Measurements from ENCODE around the gene PRKN.

The PRKN gene

GRCh38 chr6:162727322-162728182 lies at the start of gene PRKN, which contains the start of gene PACRG:
PRKN (minus strand) TSS chr6:162727766.
PACRG (plus strand) TSS chr6:162727974.
- DNase-seq: peak; percentile 98

- DNase-seq: no peak
Measured at GRCh38 chr6:162777091-162777490, 49.5 kb upstream of the PRKN start.

GRCh38 chr6:162773996-162774395 lies 46.4 kb upstream of the PRKN start:
- no peak for DNase-seq

- no peak for DNase-seq
Measured at GRCh38 chr6:162772466-162772865, 44.9 kb upstream of the PRKN start.

GRCh38 chr6:162770955-162771354 lies 43.4 kb upstream of the PRKN start:
- DNase-seq: no peak

GRCh38 chr6:162770136-162770535 lies 42.6 kb upstream of the PRKN start:
- no peak for DNase-seq

GRCh38 chr6:162753775-162754174 lies 26.2 kb upstream of the PRKN start:
- no peak for DNase-seq

- no peak for DNase-seq
Measured at GRCh38 chr6:162751211-162751859, 23.8 kb upstream of the PRKN start.

- no peak for DNase-seq
Measured at GRCh38 chr6:162750776-162751175, 23.2 kb upstream of the PRKN start.

GRCh38 chr6:162736961-162737360 lies 9.4 kb upstream of the PRKN start:
- DNase-seq: no peak

- DNase-seq: peak; percentile 27
Measured at GRCh38 chr6:162733489-162733888, 5.9 kb upstream of the PRKN start.

GRCh38 chr6:162730502-162730901 lies 2.9 kb upstream of the PRKN start:
- no peak for DNase-seq

GRCh38 chr6:162728706-162729105 lies 1.1 kb upstream of the PRKN start:
- DNase-seq: no peak

GRCh38 chr6:162728197-162728596 lies 631 bp upstream of the PRKN start:
- no peak for DNase-seq

- no peak for DNase-seq
Measured at GRCh38 chr6:162726947-162727321, 632 bp downstream of the PRKN start.

GRCh38 chr6:162722633-162723032 lies 4.9 kb downstream of the PRKN start:
- DNase-seq: no peak

- no peak for DNase-seq
Measured at GRCh38 chr6:162722226-162722625, 5.3 kb downstream of the PRKN start.

GRCh38 chr6:162721404-162721687 lies 6.2 kb downstream of the PRKN start:
- DNase-seq: no peak

- DNase-seq: no peak
Measured at GRCh38 chr6:162719528-162719927, 8.0 kb downstream of the PRKN start.

- DNase-seq: no peak
Measured at GRCh38 chr6:162715601-162716000, 12.0 kb downstream of the PRKN start.

- DNase-seq: no peak
Measured at GRCh38 chr6:162713974-162714780, 13.4 kb downstream of the PRKN start.

GRCh38 chr6:162712694-162713093 lies 14.9 kb downstream of the PRKN start:
- DNase-seq: no peak

- no peak for DNase-seq
Measured at GRCh38 chr6:162711376-162711775, 16.2 kb downstream of the PRKN start.

GRCh38 chr6:162710936-162711335 lies 16.6 kb downstream of the PRKN start:
- DNase-seq: no peak

Measured in CD4-positive, alpha-beta T cell treated with Interleukin-4 for 4 hours (primary cell).